Activated T-helper 1 cell treated with Interleukin-2 at 50 U/mL for 16 hours (primary cell): ENCODE data around the gene NUP88.
"Not testable (repeated sequence)": the region's sequence is repeated elsewhere in the genome, so short reads cannot be mapped to it uniquely, and the experiment has no call there.

Source experiments
- DNase-seq: peaks from one replicate; pipeline ENCODE4 v3.0.0-alpha.2; 2020; ENCODE audit warnings: low read depth

NUP88 gene

DNA sequence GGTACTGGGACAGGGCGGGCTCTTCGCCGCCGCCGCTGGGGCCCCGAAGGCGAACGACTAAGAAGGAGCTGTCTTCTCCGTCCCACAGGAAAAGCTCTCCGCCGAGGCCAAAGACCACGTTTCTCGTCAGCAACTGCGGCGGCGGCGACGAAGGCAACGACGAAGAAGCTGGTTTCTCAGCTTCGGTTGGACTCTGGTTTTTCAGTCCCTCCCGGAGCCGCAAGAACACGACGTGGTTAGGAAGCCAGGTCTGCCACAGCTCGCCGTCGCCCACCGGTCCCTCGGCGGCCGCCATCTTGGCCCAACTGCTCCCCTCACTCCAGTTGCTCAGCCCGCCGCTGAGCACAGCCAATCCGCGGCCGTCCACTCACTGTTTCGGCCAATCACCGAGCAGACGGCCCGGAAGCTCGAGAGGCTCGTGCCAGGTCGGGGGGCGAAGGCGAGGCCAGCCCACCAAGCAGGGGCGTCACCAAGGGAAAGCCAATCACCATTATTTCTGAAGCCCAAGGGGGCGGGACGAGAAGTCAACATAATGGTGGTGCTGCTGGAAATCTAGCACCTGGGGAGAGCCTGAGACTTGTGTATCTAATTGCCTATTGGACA, at the start of gene NUP88:
TSS of gene NUP88 (minus strand) at position 307 of the 603 bp plus-strand sequence. CDS start at position 295, 12 bp downstream.
- peak; percentile 91 for DNase-seq

DNA sequence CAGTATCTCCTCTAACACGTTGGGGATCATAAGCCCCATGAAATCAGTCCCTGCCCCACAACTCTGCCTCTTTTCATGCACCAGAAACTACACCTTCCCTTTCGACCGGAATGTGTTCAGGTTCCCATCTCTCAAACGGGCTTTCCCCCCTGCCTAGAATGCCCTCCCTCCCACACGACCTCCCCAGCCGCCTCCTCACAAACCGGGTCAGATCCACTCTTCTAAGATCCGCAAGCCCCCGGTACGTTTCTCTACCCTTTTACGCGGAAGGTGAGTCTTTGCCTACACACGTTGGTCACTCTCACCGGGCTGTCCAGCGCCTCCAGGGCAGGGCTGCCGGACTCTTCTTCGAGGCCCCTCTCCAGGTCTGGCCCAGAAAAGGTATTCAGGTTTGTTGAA, 48.6 kb upstream of the NUP88 start:
- DNase-seq = no peak

DNA sequence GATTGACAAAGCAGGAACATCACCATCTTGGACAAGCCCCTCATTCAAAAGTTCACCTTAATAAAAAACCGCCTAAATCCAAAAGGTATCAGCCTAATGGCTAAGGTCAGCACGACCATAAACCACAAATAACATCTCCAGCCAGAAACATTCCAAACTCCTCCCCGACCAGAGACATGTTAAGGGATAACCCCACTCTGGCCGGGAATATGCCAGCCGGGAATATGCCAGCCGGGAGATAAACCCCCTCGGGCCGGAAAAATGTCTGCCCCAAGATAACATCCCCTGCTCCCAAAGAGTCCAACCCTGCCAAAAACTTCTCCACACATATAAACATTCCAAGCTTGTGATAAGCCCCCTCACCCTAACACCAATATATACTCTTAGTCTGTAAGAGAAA, 48.0 kb upstream of the NUP88 start:
- DNase-seq = no peak

GRCh38 chr17:5466295-5466694, 46.8 kb upstream of the NUP88 start:
- DNase-seq = no peak

DNA sequence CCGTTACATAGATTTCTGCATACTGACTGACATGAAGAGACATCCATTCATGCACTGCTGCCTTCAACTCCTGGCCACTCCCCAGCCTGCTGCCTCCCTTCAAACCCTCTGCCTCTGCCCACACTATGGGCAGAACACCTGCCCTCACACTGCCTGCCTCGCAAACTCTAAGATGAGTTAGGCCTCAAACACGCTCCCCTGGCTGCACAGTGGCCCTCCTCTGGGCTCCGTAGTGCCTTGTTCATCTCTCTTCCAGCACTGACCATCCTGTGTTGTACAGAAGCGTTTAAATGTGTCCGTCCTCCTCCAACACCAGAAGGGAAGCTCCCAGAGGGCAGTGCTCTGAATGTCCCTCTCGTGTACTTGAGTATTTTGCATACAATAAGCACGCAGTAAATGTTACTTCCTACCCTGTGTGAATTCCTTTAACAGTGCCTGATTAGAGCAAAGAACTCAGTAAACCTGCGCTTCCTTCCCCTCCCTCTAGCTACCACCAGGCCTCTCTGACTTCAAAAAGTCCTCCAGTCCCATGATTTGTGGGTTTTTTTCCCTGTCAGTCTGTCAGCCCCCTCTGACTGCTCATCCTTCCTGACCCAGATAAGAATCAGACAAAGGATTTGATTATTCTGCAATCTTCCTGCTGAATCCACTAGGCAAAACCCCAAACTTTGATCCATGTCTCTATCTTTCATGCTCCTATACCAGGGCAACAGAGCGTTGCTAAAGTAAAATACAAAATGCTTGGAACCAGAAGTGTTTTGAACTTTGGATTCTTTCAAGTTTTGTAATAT, 45.5 kb upstream of the NUP88 start:
- DNase-seq = no peak

DNA sequence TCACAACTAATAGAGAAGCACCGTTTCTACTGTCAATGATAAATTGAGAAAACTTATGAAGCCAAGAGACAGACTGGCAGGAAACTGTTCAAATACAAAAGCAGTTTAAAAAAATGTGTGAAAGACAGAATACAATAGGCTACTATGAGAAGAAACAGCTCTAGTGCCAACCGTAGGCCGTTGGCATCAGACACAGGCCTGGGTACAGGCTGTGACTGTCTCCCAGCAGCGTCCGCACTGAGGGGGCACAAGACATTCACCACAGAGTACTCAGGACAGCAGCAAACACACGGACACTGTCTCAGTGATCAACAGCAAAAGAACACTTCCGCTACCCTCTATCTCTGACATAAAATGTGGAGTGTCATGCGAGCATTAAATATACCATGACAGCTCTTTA, 27.3 kb upstream of the NUP88 start:
- DNase-seq = no peak

DNA sequence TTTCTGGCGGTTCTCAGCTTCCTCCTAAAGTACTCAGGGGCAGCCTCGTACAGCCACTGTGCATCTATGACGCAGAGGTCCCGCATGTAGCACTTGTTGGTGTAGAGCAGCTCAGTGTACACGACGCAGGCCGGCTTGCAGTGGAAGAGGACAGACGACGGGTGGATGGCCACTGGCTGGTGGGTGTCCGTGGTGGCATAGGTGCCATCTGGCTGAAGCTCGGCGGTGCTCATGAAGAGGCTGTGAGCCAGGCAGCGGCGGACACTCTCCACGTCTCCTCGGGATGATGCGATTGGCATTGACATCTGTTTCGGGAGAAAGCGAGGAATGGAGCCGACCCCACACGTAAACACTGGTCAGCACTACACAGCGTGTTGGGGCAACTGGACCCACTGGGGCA, 24.7 kb upstream of the NUP88 start:
- no peak for DNase-seq

- no peak for DNase-seq
Measured at GRCh38 chr17:5443728-5444127, 24.3 kb upstream of the NUP88 start.

DNA sequence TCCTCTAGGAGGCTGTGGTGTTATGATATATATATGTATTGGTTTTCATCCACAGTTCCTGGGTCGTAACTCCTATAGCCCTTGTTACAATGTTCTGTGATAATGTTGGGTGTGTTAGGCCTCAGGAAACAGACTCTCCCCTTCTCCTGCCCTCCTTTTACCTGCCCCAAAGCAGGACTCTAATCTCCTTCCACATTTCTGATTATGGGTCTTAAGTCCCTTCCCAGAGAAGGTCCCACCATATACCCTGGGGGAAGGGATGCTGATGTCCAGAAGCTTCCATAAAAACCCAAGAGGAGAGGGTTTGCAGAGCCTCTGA, 19.9 kb upstream of the NUP88 start:
- no peak for DNase-seq

GRCh38 chr17:5438716-5439445, 19.4 kb upstream of the NUP88 start, which contains the start of gene C1QBP:
Gene C1QBP, minus strand, starts transcription at chr17:5439155. Its CDS starts 82 bp downstream, at chr17:5439073.
- DNase-seq = peak; percentile 89

DNA sequence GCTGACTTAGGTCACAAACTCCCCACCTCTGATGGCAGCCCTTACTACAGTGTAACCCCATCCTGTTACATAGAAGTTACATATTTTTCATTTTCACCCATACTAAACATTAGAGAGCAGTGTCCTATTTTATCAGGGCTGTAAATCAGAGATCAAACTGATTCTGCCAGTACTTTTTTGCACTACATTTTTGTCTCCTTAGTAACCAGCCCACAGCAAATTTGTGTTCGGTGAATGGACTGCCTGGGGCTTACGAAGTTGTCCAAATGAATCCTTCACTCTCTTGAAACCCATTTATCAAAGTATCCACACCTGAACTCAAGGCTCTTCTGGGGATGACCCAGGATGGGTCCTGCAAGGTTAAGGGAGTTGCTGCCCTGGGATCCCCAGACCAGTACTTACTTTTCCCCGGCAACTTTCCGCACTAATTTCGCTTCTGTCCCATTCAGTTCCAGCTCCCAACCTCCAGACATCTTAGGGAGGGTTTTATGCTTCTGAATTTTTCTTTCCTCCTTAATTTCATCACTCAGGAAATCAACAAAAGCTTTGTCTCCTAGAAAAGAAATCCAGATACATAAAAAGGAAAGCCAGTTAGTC, 18.4 kb upstream of the NUP88 start:
- DNase-seq = no peak

DNA sequence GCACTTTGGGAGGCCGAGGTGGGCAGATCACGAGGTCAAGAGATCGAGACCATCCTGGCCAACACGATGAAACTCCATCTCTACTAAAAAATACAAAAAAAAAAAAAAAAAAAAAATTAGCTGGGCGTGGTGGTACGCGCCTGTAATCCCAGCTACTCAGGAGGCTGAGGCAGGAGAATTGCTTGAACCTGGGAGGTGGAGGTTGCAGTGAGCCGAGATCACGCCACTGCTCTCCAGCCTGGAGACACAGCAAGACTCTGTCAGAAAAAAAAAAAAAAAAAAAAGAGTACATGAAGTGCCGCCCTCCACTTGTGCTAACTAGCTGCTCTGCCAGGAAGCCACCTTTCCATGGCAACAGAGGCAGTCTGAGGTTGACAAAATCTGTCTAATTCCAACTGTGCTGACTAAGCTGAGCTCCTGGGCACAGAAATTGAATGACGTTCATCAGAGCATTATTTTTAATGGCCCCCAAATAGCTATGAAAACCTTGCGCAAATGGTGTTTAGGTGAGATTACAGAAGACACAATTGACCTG, 16.4 kb upstream of the NUP88 start:
- not testable (repeated sequence) for DNase-seq

- DNase-seq = no peak
Measured at GRCh38 chr17:5434984-5435383, 15.5 kb upstream of the NUP88 start.

- DNase-seq = no peak
Measured at GRCh38 chr17:5431949-5432556, 12.6 kb upstream of the NUP88 start.

DNA sequence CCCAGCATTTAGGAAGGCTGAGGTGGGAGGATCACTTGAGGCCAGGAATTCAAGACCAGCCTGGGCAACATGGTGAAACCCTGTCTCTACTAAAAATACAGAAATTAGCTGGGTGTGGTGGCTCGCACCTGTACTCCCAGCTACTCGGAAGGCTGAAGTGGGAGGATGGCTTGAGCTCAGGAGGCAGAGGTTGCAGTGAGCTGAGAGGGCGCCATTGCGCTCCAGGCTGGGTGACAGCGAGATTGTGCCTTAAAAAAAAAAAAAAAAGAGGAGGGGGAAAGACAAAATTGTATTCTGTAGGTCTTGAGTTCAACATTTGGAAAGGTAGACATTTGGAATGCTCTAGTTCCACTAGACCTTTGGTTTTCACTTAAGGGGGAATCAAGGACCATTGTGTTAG, 11.8 kb upstream of the NUP88 start:
- DNase-seq = not testable (repeated sequence)

DNA sequence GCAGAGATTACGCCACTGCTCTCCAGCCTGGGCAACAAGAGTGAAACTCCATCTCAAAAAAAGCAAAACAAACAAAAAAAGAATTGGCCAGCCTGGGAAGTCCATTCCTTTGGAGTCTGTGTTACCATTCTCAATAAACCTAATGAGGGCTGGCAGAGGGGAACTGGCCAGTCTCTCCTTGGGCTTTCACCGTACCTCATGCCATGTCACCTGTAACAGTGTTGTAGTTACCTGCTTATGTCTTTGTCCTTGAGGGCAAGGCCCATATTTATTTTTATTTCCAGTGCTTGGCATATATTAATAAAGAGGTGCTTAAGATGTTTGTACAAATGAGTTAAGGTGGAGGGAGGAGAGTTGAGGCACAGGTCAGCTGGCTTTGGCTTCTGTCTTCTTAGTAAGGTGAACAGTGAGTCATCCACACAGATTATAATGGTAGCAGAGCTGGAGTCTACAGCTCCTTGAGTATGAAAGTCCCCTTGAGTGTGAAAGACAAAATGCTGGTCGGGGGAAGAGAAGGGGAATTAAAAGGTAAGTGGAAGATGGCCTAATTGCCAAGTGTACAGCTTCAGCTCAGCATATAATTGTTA, 11.0 kb upstream of the NUP88 start:
- DNase-seq = no peak

GRCh38 chr17:5429191-5429887, 9.9 kb upstream of the NUP88 start:
- no peak for DNase-seq

DNA sequence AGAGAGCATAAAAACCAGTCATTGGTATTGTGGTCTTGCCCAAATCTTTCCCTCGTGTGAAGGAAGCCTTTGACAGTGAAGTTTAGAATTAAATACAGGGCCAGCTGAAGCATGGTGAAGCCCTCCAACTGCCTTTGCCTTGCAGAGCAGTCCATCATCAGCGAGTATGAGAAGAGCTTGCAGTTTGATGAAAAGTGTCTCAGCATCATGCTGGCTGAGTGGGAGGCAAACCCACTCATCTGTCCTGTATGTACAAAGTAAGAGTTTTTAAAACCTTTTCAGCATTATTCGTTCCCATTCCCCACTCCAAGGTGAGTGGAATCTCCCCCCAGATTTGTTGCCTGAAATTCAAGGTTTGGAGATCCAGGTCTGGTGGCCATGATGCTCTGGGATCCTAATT, 6.4 kb upstream of the NUP88 start:
- no peak for DNase-seq

- no peak for DNase-seq
Measured at GRCh38 chr17:5424909-5425308, 5.4 kb upstream of the NUP88 start.

GRCh38 chr17:5422505-5422904, 3.0 kb upstream of the NUP88 start:
- DNase-seq = no peak
